HG03460 (cell line): ENCODE data around the gene HIRA.

Experiments
- ATAC-seq: cut with Tn5 transposase; IDR thresholded peaks from one replicate; pipeline ENCODE4 v1.9.1; 2021; ENCODE audit not compliant: unreplicated experiment

Gene HIRA

GRCh38 chr22:19431649-19432132 lies at the start of gene HIRA:
Gene HIRA (minus strand): TSS chr22:19431733. CDS start chr22:19431476, 257 bp downstream.
- ATAC-seq, result peak; percentile 38

GRCh38 chr22:19480789-19481188 lies 49.3 kb upstream of the HIRA start:
- no peak for ATAC-seq

- no peak for ATAC-seq
Observed at GRCh38 chr22:19480173-19480568, 48.6 kb upstream of the HIRA start.

GRCh38 chr22:19479355-19480172 lies 48.0 kb upstream of the HIRA start, which contains the start of gene CDC45:
Gene CDC45 (plus strand): TSS chr22:19479920. CDS start chr22:19479969, 49 bp downstream.
- peak; percentile 82 for ATAC-seq

- ATAC-seq, result peak; percentile 36
Observed at GRCh38 chr22:19478901-19479354, 47.4 kb upstream of the HIRA start, which contains the start of gene UFD1. Gene UFD1 (minus strand): TSS chr22:19479193. CDS start chr22:19479085, 108 bp downstream.

- no peak for ATAC-seq
Observed at GRCh38 chr22:19478045-19478900, 46.7 kb upstream of the HIRA start.

- ATAC-seq, result no peak
Observed at GRCh38 chr22:19477321-19478044, 46.0 kb upstream of the HIRA start.

- ATAC-seq, result no peak
Observed at GRCh38 chr22:19476023-19476422, 44.5 kb upstream of the HIRA start.

- ATAC-seq, result no peak
Observed at GRCh38 chr22:19473578-19473977, 42.0 kb upstream of the HIRA start.

GRCh38 chr22:19472233-19472632 lies 40.7 kb upstream of the HIRA start:
- ATAC-seq, result no peak

GRCh38 chr22:19471572-19471971 lies 40.0 kb upstream of the HIRA start:
- ATAC-seq, result no peak

- ATAC-seq, result no peak
Observed at GRCh38 chr22:19470010-19470409, 38.5 kb upstream of the HIRA start.

- no peak for ATAC-seq
Observed at GRCh38 chr22:19469421-19469820, 37.9 kb upstream of the HIRA start.

- no peak for ATAC-seq
Observed at GRCh38 chr22:19467912-19468311, 36.4 kb upstream of the HIRA start.

GRCh38 chr22:19466848-19467752 lies 35.6 kb upstream of the HIRA start:
- ATAC-seq, result no peak

- no peak for ATAC-seq
Observed at GRCh38 chr22:19466126-19466716, 34.7 kb upstream of the HIRA start.

- ATAC-seq, result no peak
Observed at GRCh38 chr22:19464975-19465374, 33.4 kb upstream of the HIRA start.

GRCh38 chr22:19464546-19464945 lies 33.0 kb upstream of the HIRA start:
- no peak for ATAC-seq
